Hematopoietic multipotent progenitor cell treated with erythropoietin and hydrocortisone succinate and interleukin-3 and kit ligand, for 8 days (in vitro differentiated cells): ENCODE measurements around the gene ANKRD11.
"Not testable (repeated sequence)": the region's sequence is repeated elsewhere in the genome, so short reads cannot be mapped to it uniquely, and the experiment has no call there.

Experiments used
- DNase-seq: peaks from one replicate; pipeline ENCODE4 v3.0.0-alpha.2; 2015

The ANKRD11 gene

GRCh38 chr16:89376812-89377452, 113.4 kb downstream of the ANKRD11 start:
- no peak for DNase-seq

- no peak for DNase-seq
Measured at GRCh38 chr16:89375686-89376085, 114.7 kb downstream of the ANKRD11 start.

- DNase-seq: no peak
Measured at GRCh38 chr16:89375021-89375420, 115.3 kb downstream of the ANKRD11 start.

DNA sequence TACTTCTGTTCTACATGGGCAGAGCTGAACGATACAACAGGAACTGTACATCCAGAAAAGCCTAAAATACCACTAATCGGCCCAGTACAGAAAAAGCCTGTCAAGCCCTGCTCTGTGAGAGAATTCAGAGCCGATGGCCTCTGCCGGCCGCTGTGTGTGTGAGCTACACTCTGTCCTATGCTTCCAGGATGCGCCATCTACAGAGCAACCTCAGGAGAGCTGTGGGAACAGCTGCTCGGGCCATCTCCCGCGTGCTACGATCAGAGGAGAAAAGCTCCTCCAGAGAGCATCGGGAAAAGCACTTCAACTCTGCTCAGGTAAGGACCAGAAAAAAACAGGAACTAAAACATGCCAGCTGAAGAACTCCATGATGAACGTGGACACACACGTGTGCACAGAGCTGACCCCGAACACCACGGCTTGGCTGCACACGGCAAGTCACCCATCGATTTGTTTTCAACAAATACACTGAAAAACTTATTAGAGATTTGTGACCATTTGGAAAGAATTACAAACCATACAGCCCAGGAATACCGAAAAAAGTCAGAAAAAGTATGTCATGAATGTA, 115.9 kb downstream of the ANKRD11 start:
- DNase-seq: no peak

GRCh38 chr16:89373355-89374110, 116.8 kb downstream of the ANKRD11 start:
- DNase-seq: no peak

GRCh38 chr16:89371968-89372634, 118.3 kb downstream of the ANKRD11 start:
- no peak for DNase-seq

- DNase-seq: no peak
Measured at GRCh38 chr16:89371386-89371785, 119.0 kb downstream of the ANKRD11 start.

DNA sequence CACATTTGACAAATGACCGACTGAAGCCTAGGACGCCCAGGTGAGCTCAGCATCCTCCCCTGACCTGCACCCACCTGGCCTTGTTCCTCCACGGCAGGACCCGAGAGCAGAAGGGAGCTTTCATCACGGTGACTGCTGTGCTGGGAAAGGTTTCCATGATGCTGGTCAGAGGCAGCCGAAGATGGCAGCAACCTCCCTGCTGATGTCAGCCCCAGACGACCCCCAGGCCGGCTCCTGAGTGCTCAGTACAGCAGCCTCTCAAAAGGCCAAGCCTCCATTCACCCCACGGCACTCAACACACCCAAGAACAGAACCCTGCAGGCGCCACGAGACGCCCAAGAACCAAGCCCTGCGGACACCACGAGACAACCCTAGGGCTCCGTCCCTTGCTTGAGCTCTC, 119.8 kb downstream of the ANKRD11 start:
- DNase-seq: no peak

GRCh38 chr16:89370081-89370511, 120.3 kb downstream of the ANKRD11 start:
- no peak for DNase-seq

GRCh38 chr16:89369266-89369895, 121.0 kb downstream of the ANKRD11 start:
- DNase-seq: peak; percentile 71

GRCh38 chr16:89368604-89369249, 121.6 kb downstream of the ANKRD11 start:
- no peak for DNase-seq

- no peak for DNase-seq
Measured at GRCh38 chr16:89367538-89367915, 122.8 kb downstream of the ANKRD11 start.

GRCh38 chr16:89366561-89367537, 123.5 kb downstream of the ANKRD11 start:
- no peak for DNase-seq

- no peak for DNase-seq
Measured at GRCh38 chr16:89365996-89366395, 124.4 kb downstream of the ANKRD11 start.

DNA sequence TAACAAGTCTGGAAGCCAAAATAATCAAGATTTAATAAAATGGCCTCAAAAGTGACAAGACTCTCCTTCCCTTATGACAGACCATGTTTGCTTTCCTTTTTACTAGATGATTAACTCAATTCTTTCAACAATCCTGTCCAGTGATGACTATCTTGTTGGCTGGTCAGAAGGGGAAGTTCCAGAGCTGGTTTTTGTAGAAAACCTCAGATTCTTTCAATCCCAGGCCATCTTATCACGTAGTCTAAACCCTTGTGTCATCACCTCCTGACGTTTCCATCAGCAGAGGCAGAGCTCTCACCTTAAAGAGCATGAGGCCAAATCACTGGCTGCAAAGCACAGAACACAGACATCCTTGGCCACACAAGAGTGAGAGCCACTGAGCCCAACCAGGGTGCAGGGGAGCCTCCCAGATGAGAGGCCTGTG, 125.3 kb downstream of the ANKRD11 start:
- DNase-seq: no peak

DNA sequence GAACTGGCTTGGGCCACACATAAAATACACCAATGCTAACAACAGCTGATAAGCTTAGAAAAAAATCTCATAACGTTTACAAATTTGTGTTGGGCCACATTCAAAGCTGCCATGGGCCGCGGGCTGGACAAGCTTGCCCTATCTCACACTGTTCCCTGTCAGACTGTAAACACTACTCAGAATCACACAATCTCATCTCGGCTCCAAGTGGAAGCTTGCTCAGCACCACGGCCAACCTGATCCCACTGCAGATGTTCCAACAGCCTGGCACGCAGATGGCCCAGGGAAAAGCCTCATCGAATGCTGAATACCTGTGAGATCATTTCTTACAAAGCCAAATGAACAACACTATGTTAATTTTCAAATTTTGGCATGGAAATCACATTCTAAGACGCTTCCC, 125.8 kb downstream of the ANKRD11 start:
- DNase-seq: no peak

- peak; percentile 48 for DNase-seq
Measured at GRCh38 chr16:89363621-89364393, 126.6 kb downstream of the ANKRD11 start.

DNA sequence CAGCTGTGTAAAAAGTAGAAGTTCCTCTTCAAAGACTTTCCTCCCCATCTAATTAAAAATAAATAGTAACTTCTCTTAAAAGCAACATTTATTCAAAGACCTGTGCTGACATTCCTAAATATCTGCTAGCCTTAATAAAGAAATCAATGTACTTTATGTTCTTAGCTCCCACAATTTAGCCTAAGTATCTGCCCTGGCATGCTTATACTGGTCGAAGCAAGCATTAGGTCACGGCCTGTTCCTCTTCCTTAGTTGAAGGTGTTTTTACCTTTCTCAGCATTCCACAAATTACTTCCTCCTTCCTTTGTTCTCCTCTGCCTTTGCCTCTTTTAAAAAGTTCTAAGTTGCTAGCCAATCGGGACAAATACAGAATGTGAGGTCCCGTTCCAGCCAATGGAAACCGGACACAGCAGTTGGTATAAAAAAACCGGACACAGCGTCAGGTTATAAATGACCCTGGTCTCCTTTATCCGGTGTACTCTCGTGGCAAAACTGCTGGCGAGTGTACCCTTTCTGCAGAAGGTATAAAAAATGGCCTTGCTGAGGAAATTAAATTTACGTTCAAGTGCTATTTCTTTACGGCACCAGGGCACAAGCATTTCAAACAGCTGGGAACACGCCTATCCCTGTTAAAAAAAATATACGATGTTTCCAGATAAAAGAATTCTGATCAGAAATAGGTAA, 127.7 kb downstream of the ANKRD11 start:
- DNase-seq: not testable (repeated sequence)

DNA sequence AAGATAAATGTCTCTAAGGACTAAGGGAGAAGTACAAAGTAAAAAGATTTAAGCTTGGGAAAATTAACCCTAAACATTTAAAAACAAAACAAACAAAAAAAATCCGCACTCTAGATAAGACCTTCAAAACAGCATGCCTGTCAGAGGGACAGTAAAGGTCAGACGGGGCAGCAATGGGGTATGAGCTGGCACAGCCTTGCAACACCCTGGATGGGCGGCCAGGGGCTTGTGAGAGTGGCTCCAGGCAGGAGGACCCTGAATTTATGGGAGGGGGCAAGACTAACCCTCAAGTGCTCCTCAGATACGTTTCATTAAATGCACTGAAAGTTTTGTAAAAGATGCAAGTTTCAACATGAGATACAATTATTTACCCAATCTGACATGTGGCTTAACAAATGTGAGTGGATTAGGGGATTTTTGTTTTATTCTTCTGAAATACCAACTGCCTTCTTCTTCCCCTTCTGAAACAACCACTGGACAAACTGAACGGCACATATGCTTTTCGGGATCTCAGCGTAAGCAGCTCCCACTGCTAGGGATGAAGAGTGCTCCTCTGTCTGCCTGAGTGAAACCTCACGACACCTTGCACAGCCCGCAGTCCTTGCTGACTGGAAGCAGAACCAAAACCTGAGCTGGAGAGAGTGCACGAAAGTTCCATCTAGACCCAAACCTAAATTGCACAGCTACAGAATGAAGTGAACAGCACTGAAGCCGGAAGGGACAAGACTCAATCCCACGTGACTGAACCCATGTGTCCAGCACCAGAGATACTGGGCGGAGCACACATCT, 128.4 kb downstream of the ANKRD11 start:
- peak; percentile 38 for DNase-seq
